NCI-H1694 (cell line): ENCODE data around the gene HSF5.

Source experiments
- DNase-seq: peaks from one replicate; lab custom pipeline; 2025; lab: John Stamatoyannopoulos, UW

The HSF5 gene

GRCh38 chr17:58487589-58488427, at the start of gene HSF5:
HSF5 (minus strand) TSS chr17:58488408; CDS start chr17:58488274, 134 bp downstream.
- no peak for DNase-seq

- no peak for DNase-seq
These were observed 49.1 kb upstream of the HSF5 start for GRCh38 chr17:58537266-58537665.

GRCh38 chr17:58536542-58536941, 48.3 kb upstream of the HSF5 start:
- DNase-seq = no peak

GRCh38 chr17:58535431-58535830, 47.2 kb upstream of the HSF5 start:
- no peak for DNase-seq

- DNase-seq = no peak
These were observed 46.8 kb upstream of the HSF5 start for GRCh38 chr17:58534901-58535421.

- no peak for DNase-seq
These were observed 46.1 kb upstream of the HSF5 start for GRCh38 chr17:58534331-58534730.

GRCh38 chr17:58533616-58534188, 45.5 kb upstream of the HSF5 start:
- DNase-seq = no peak

GRCh38 chr17:58532555-58532951, 44.3 kb upstream of the HSF5 start:
- DNase-seq = no peak

- no peak for DNase-seq
These were observed 43.7 kb upstream of the HSF5 start for GRCh38 chr17:58531661-58532554.

GRCh38 chr17:58531122-58531521, 42.9 kb upstream of the HSF5 start:
- DNase-seq = no peak

GRCh38 chr17:58530655-58531054, 42.4 kb upstream of the HSF5 start:
- no peak for DNase-seq

GRCh38 chr17:58529275-58529674, 41.1 kb upstream of the HSF5 start:
- no peak for DNase-seq

GRCh38 chr17:58528443-58528842, 40.2 kb upstream of the HSF5 start:
- DNase-seq = no peak

GRCh38 chr17:58527949-58528348, 39.7 kb upstream of the HSF5 start:
- no peak for DNase-seq

GRCh38 chr17:58527306-58527705, 39.1 kb upstream of the HSF5 start:
- no peak for DNase-seq

GRCh38 chr17:58525239-58525638, 37.0 kb upstream of the HSF5 start:
- DNase-seq = no peak

GRCh38 chr17:58521680-58522079, 33.5 kb upstream of the HSF5 start:
- DNase-seq = no peak

- no peak for DNase-seq
These were observed 32.7 kb upstream of the HSF5 start for GRCh38 chr17:58520843-58521430.

GRCh38 chr17:58517928-58518609, 29.9 kb upstream of the HSF5 start:
- peak; percentile 99 for DNase-seq

- no peak for DNase-seq
These were observed 29.2 kb upstream of the HSF5 start for GRCh38 chr17:58517378-58517927.
